ENCODE measurements around the gene RFC4. TPM values are rescaled to one million over a fixed set of nuclear protein-coding genes. Genes with fewer than 3 reads are reported as not detected.

RFC4 gene
- total and polyA plus RNA-seq, 2 of the 4 experiments (the other 2 are of a cell fraction), result 19.5 to 27.9 TPM

GRCh38 chr3:186754006-186754405 is 52.3 kb downstream of the RFC4 start:
- H3K9ac ChIP-seq (ENCODE audit: low read depth, low read length), result no peak overlapping the region
- H3K4ac ChIP-seq (ENCODE audit: low read depth, low read length), result no peak overlapping the region
- no peaks in the 10 kb centered on the region for H3K36me3 ChIP-seq (ENCODE audit: control insufficient read depth, insufficient read depth, low read length)
- H3K9me3 ChIP-seq (ENCODE audit: control insufficient read depth, insufficient read depth, low read length), result no peaks in the 10 kb centered on the region
- DNase-seq, result no peak
- ChIA-PET CTCF (interaction anchor here (0.7 kb wide), 1 partner anchor 360 kb away, joined by 4 read pairs; no protein-coding TSS in a partner anchor), POLR2A (ENCODE audit: unreplicated experiment) (no interaction called here)
- H4K20me1 ChIP-seq (ENCODE audit: insufficient read depth, low read length), result no peaks in the 10 kb centered on the region
- H2BK5ac ChIP-seq (ENCODE audit: low read depth, low read length, poor library complexity, severe bottlenecking), result no peak overlapping the region
- no peak overlapping the region for H2BK120ac ChIP-seq (ENCODE audit: low read depth, low read length)
- no TSS peak for BruUV-seq (replicated peaks)
- H3K79me1 ChIP-seq (ENCODE audit: low read depth in 1 of 2, low read length in 2 of 2), result no peaks in the 10 kb centered on the region
- H3K4me2 ChIP-seq (ENCODE audit: low read depth, low read length), result no peak overlapping the region
- peak overlapping the region; percentile 61; the same call in 1 of the 3 replicates for H2BK15ac ChIP-seq (ENCODE audit: low read depth, low read length)
- H2AK9ac ChIP-seq (replicated peaks; ENCODE audit: low read depth, low read length, poor library complexity), result no peak overlapping the region
- in situ Hi-C loops (cut with MboI; ENCODE audit: low sequenced_read_pairs) (no loop called here), dilution Hi-C loops (cut with HindIII; ENCODE audit: low sequenced_read_pairs, unreplicated experiment) (no loop called here), intact Hi-C loops (cut with micrococcal nuclease) (no loop called here)
- no peaks in the 10 kb centered on the region for H3K27me3 ChIP-seq (ENCODE audit: control insufficient read depth, insufficient read depth, low read length)
- no peak overlapping the region for H3K14ac ChIP-seq (replicated peaks; ENCODE audit: low read depth, low read length)
- WGBS, 2 experiments (ENCODE audit: extremely low coverage in 2 of 2, insufficient read length in 1 of 2), result no CpG with 5 or more reads among the region's 7 CpGs
- H3K23ac ChIP-seq (ENCODE audit: low read depth, low read length), result no peak overlapping the region
- no peak overlapping the region for H3K4me3 ChIP-seq (ENCODE audit: insufficient read depth, low read depth, low read length)
- H4K5ac ChIP-seq (ENCODE audit: low read depth, low read length), result no peak overlapping the region
- H3K18ac ChIP-seq (ENCODE audit: low read depth, low read length), result no peak overlapping the region
- ATAC-seq (ENCODE audit: low read depth), result no peak
- H2AFZ ChIP-seq (replicated peaks; ENCODE audit: low read length, poor library complexity), result no peak overlapping the region
- H3K4me1 ChIP-seq (ENCODE audit: control insufficient read depth, insufficient read depth, low read length), result no peaks in the 10 kb centered on the region
- no peak overlapping the region for H4K8ac ChIP-seq (ENCODE audit: low read depth in 2 of 2, low read length in 2 of 2)
- no peak overlapping the region for H4K91ac ChIP-seq (ENCODE audit: insufficient read depth, low read depth, low read length)
- no peaks in the 10 kb centered on the region for H3K9me1 ChIP-seq (ENCODE audit: insufficient read depth, low read length)
- no peak overlapping the region for H2BK20ac ChIP-seq (ENCODE audit: low read depth, low read length)
- H3K27ac ChIP-seq (ENCODE audit: insufficient read depth, low read length), result no peak overlapping the region
- peak overlapping the region; percentile 7; the same call in 1 of the 2 replicates for H2AK5ac ChIP-seq (ENCODE audit: low read depth, low read length)
- H3K56ac ChIP-seq (ENCODE audit: extremely low read depth, insufficient read depth, low read length), result no peak overlapping the region
- TF ChIP-seq NFE2L2 (IDR thresholded peaks at IDR 0.05; ENCODE audit: low read depth, low read length) (no peak), RFX5 (IDR thresholded peaks at IDR 0.05; ENCODE audit: low read depth, low read length) (no peak), USF2 (IDR thresholded peaks at IDR 0.05; ENCODE audit: low read depth, low read length) (no peak), POLR2A (IDR thresholded peaks at IDR 0.05; ENCODE audit: low read depth, low read length) (no peak), RCOR1 (IDR thresholded peaks at IDR 0.05; ENCODE audit: insufficient replicate concordance, low read length) (no peak), MAFK (IDR thresholded peaks at IDR 0.05; ENCODE audit: low read depth, low read length) (no peak), CEBPB (IDR thresholded peaks at IDR 0.05; ENCODE audit: low read depth, low read length) (no peak), FOS (IDR thresholded peaks at IDR 0.05; ENCODE audit: low read depth, low read length) (no peak), SMC3 (IDR thresholded peaks at IDR 0.05; ENCODE audit: low read depth, low read length) (no peak), ELK1 (IDR thresholded peaks at IDR 0.05; ENCODE audit: borderline replicate concordance, low read depth, low read length) (no peak), CHD1 (IDR thresholded peaks at IDR 0.05; ENCODE audit: low read depth, low read length) (no peak), RAD21 (IDR thresholded peaks at IDR 0.05; ENCODE audit: low read length) (no peak), CTCF (conservative IDR thresholded peaks at IDR 0.05; ENCODE audit: low read depth, low read length) (no peak), MXI1 (IDR thresholded peaks at IDR 0.05; ENCODE audit: borderline replicate concordance, low read depth, low read length) (no peak), MAZ (IDR thresholded peaks at IDR 0.05; ENCODE audit: borderline replicate concordance, low read depth, low read length) (no peak), BHLHE40 (IDR thresholded peaks at IDR 0.05; ENCODE audit: low read depth, low read length) (no peak)
